Measurements from ENCODE around the gene CCDC149.

CCDC149 gene

GRCh38 chr4:24777536-24778463 lies 135.0 kb downstream of the CCDC149 start:
- DNase-seq (ENCODE audit: low read depth, low spot score), result no peak

- no peak for DNase-seq (ENCODE audit: low read depth, low spot score)
These were observed 137.1 kb downstream of the CCDC149 start for GRCh38 chr4:24775750-24776149.

- no peak for DNase-seq (ENCODE audit: low read depth, low spot score)
These were observed 137.7 kb downstream of the CCDC149 start for GRCh38 chr4:24775032-24775605.

GRCh38 chr4:24774452-24774851 lies 138.4 kb downstream of the CCDC149 start:
- DNase-seq (ENCODE audit: low read depth, low spot score), result no peak

GRCh38 chr4:24772952-24773351 lies 139.9 kb downstream of the CCDC149 start:
- DNase-seq (ENCODE audit: low read depth, low spot score), result no peak

GRCh38 chr4:24772061-24772705 lies 140.7 kb downstream of the CCDC149 start:
- no peak for DNase-seq (ENCODE audit: low read depth, low spot score)

- DNase-seq (ENCODE audit: low read depth, low spot score), result no peak
These were observed 141.6 kb downstream of the CCDC149 start for GRCh38 chr4:24771241-24771640.

- no peak for DNase-seq (ENCODE audit: low read depth, low spot score)
These were observed 142.2 kb downstream of the CCDC149 start for GRCh38 chr4:24770667-24771066.

GRCh38 chr4:24770032-24770584 lies 142.7 kb downstream of the CCDC149 start:
- DNase-seq (ENCODE audit: low read depth, low spot score), result peak; percentile 74

- no peak for DNase-seq (ENCODE audit: low read depth, low spot score)
These were observed 143.3 kb downstream of the CCDC149 start for GRCh38 chr4:24769571-24769970.

GRCh38 chr4:24768604-24769003 lies 144.2 kb downstream of the CCDC149 start:
- DNase-seq (ENCODE audit: low read depth, low spot score), result no peak

- no peak for DNase-seq (ENCODE audit: low read depth, low spot score)
These were observed 144.8 kb downstream of the CCDC149 start for GRCh38 chr4:24768006-24768405.

GRCh38 chr4:24765376-24765988 lies 147.4 kb downstream of the CCDC149 start:
- peak; percentile 24 for DNase-seq (ENCODE audit: low read depth, low spot score)

- DNase-seq (ENCODE audit: low read depth, low spot score), result no peak
These were observed 148.5 kb downstream of the CCDC149 start for GRCh38 chr4:24764345-24764744.

- peak; percentile 83 for DNase-seq (ENCODE audit: low read depth, low spot score)
These were observed 149.1 kb downstream of the CCDC149 start for GRCh38 chr4:24763631-24764297.

Measured in astrocyte of the hippocampus (primary cell).